Measurements from ENCODE around the gene AGRN.
A peak's percentile ranks its signal among the peaks of the same experiment; 100 is the strongest.
"Not testable (repeated sequence)": the region's sequence is repeated elsewhere in the genome, so short reads cannot be mapped to it uniquely, and the experiment has no call there.

AGRN gene

GRCh38 chr1:1055841-1056736, 36.2 kb downstream of the AGRN start:
- DNase-seq = no peak

GRCh38 chr1:1057769-1058087, 37.8 kb downstream of the AGRN start:
- DNase-seq = not testable (repeated sequence)

- DNase-seq = no peak
These were observed 38.4 kb downstream of the AGRN start for GRCh38 chr1:1058088-1058905.

DNA sequence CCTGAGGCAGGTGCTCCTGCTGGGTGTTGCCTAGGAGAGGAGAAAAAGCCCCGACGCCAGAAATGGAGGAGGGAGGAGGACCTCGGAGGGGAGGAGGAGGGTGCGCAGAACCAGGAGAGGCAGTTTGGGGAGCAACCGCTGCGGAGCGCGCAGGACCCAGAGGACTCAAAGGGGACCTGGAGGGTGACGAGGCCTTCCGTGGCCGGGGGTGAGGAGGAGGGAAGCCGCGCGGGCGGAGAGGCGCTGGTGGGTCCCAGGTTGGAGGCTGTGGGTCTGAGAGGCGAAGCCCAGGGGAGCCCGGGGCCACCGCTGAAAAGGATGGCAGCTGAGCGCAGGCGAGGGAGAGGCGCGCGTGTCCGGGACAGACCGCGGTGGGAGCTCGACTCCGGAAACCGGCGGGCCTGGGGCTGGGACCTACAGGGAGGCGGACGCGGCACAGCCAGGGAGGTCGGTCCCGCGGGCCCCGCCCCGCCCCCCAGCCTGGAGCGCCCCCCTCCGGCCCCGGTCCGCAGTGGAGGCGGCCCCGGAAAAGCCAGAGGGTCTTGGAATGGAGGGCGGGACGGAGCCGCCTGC, 39.1 kb downstream of the AGRN start:
- no peak for DNase-seq

DNA sequence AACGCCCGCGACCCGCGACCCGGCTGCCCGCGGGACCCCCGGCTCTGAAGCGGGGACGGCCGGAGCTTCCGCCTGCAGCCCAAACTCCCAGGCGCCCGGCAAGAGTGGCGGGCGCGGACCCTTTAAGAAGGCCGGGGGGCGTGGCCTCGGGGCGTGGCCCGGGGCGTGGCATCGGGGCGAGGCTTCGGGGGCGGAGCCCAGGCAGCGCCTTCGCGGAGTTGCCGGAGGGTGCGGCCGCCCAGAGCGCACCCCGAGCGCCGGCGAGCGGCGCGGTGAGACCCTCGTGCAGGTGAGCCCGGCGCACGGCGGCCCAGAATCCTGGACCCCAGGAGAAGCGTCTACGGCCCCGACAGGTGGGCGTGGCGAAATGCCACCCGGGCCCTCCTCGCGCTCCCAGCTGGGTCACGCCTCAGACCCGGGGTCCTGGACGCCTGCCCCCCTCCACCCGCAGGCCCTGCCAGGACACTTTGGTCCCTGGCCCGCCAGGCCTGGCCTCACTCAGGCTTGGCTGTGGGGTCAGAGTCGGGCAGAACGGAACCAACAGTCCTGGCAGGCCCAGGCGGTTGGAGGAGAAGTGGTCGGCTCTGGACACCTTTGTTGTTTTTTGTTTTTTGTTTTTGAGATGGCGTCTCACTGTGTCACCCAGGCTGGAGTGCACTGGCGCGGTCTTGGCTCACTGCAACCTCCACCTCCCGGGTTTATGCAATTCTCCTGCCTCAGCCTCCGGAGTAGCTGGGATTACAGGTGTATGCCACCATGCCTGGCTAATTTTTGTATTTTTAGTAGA, 39.8 kb downstream of the AGRN start:
- peak; percentile 92 for DNase-seq

DNA sequence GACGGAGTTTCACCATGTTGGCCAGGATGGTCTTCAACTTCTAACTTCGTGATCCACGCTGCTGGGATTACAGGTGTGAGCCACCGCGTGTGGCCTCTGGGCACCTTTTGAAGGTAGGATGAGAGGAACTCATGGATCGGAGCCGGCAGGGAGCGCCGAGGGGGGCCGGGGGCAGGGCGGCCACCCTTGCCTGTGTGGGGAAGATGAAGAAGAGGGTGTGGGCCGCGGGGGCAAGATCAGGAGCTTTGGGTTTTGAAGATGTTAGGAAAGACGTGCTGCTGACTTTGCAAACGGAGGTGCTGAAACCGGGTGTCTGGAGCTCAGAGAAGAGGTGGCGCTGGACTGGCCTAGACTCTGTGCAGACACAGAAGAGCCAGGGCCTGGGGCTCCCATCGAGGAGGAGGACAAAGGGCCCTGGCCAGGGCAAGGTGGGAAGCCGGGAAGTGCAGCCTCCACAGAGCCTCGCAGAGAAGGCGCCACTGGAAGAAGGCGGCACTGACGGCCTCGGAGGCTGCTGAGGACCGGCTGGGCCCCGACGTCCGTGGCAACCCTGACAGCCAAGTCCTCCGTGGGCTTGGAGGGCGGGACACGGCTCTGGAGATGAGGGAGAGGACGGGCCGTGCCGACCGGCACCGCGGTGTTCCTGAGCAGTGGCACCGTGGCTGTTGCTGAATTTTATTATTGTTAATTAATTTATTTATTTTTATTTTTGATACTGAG, 40.5 kb downstream of the AGRN start:
- DNase-seq = no peak

DNA sequence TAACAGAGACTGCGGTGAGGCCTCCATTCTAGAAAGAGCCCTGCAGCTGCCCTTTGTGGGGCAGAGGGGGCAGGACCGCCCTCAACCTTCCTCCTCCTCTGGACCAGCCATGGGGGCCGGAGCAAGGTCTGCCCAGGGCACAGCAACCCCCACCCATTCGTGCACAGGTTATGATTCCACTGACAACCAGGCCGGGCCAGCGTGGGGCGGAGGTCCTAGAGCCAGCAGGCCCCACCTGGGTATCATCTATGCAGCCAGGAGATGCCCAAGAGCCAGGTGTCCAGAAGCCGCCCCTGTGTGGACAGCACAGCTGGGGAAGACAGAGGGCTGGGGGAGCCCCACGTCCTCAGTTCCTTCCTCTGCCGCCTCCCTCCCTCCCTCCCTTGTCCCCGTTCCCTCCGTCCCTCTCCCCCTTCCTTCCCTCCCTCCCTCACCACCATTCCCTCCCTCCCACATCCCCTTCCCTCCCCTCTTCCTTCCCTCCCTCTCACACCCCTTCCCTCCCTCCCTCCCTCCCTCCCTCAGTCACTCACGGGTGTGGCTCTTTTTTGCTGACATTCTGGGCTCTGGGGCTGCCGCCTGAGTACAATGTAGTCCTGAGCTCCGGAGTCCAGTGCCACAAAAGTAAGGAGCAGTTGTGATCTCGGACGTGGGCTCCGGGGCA, 41.9 kb downstream of the AGRN start:
- no peak for DNase-seq

- DNase-seq = no peak
These were observed 42.6 kb downstream of the AGRN start for GRCh38 chr1:1062348-1063163.

GRCh38 chr1:1063261-1063944, 43.5 kb downstream of the AGRN start:
- DNase-seq = no peak

- DNase-seq = peak; percentile 88
These were observed 44.3 kb downstream of the AGRN start for GRCh38 chr1:1063945-1064831.

- no peak for DNase-seq
These were observed 45.5 kb downstream of the AGRN start for GRCh38 chr1:1065265-1065939.

DNA sequence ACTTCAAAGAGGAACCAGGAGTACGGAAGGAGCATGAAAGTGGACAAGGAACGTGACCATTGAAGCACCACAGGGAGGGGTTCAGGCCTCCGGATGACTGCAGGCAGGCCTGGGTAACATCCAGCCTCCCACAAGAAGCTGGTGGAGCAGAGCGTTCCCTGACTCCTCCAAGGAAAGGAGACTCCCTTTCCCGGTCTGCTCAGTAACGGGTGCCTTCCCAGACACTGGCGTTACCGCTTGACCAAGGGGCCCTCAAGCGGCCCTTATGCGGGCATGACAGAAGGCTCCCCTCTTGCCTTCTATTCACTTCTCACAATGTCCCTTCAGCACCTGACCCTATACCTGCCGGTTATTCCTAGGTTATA, 46.0 kb downstream of the AGRN start:
- DNase-seq = not testable (repeated sequence)

- no peak for DNase-seq
These were observed 46.7 kb downstream of the AGRN start for GRCh38 chr1:1066403-1067283.

DNA sequence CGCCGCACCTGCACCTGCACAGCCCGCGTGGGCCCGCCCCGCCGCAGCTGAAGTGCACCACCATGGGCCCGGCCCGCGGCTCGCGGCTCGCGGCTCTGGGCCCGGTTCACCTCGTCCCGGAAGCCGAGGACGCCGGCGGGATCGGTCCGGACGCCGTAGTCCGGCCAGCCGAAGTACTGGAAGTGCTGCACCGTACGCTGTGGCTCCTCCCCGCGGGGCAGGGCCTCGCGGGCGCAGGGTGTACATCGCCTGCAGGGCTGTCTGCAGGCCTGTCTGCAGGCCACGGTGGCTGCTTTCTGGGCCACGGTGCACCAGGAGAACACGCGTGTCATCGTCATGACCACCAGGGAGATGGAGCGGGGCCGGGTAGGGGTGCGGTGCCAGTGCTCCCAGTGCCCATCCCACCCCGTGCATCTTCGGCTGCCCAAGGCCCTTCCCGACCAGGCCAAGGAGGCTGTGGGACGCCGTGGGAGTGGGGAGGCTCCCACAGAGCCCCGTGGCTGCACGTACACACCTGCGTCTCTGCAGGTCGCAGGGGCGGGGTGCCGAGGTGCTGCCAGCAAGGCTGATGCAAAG, 47.5 kb downstream of the AGRN start:
- no peak for DNase-seq

GRCh38 chr1:1067860-1068516, 48.1 kb downstream of the AGRN start:
- no peak for DNase-seq

DNA sequence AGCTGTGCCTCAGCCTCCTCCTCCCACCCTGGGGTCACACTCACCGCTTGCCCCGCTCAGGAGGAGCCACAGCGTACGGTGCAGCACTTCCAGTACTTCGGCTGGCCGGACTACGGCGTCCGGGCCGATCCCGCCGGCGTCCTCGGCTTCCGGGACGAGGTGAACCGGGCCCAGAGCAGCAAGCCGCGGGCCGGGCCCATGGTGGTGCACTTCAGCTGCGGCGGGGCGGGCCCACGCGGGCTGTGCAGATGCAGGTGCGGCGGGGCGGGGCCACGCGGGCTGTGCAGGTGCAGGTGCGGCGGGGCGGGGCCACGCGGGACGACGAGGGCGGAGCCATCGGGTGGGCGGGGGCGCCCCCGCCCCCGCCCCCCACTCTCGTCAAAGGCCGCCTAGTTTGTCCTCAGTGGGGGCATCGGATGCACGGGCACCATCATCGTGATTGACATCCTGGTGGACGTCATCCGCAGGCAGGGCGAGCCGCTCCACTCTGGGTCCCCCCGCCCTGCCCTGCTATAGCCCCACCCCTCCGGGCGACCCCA, 48.7 kb downstream of the AGRN start:
- DNase-seq = no peak

Data from stimulated activated CD4-positive, alpha-beta T cell treated with anti-CD3 and anti-CD28 coated beads, Interleukin-4, amount 100 ng/mL, for 24 hours (primary cell).